Heart left ventricle (tissue), 13 donors: ENCODE results near the gene NDUFAF7.

Source experiments
- POLR2A ChIP-seq, 2 donors: fragments of 450-650 bp; IDR thresholded peaks; one replicate each; pipeline ENCODE4 v1.6.1; 2017; ENCODE audit warnings: antibody characterized with exemption in 2 of 2, mild to moderate bottlenecking in 2 of 2, moderate library complexity in 2 of 2
- TF ChIP-seq, protein P1 (sequence below), 12 donors: fragments of 200-600 bp; sonication (generic) in 4 of 12; IDR thresholded peaks; one replicate each; pipeline versions ENCODE4 v1.5.0 to v1.8.0; 2018 to 2022; ENCODE audit warnings: antibody characterized with exemption in 12 of 12, mild to moderate bottlenecking in 5 of 12
- donor health status: ischemic (EF 13 %, LVEDD 7.1; RV severe dilation, severe dysfunction).
- donor health status: DM: no; HTN: yes; CAD: no.
- donor health status: DM: no; HTN: no; CAD: no.
- donor health status: ischemic (EF 25% LVEDD 6.9; RV normal size, moderate dysfunction).
- donor health status: ischemic (EF 25% LVEDD 5.7; RV mildly dilated, moderate dysfunction).
- donor health status: ischemic (EF 35%, LVEDD 5.7; RV mildly dilated, moderate dysfunction).
- donor health status: nonischemic (EF 11% LVEDD 7.7; RV severe dilation, severe dysfunction).
- donor health status: DM: yes; HTN: yes; CAD: no.
- donor health status: PGD.
- donor health status: ischemic (EF 29% LVEDD 5.4; RV normal size, mild dysfunction).
- donor health status: nonischemic (EF 23%, LVEDD 6.1; RV moderate dilation, normal function).

DNA sequence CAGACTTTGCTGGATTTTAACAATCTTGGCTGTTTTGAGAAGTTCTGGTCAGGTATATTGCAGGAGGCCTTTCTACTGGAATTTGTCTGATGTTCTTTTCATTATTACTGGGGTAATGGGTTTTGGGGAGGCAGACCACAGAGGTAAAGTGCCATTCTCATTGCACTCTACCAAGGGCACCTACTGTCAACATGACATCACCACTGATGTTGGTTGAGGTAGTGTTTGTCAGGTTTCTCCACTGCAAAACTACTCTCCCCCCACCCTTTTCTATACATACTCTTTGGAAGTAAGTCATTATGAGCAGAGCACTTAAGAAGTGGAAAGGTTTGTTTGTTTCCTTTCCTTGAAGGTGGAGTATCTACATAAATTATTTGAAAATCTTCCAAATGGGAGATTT, 66.2 kb downstream of the NDUFAF7 start:
- TF ChIP-seq, protein P1, sequence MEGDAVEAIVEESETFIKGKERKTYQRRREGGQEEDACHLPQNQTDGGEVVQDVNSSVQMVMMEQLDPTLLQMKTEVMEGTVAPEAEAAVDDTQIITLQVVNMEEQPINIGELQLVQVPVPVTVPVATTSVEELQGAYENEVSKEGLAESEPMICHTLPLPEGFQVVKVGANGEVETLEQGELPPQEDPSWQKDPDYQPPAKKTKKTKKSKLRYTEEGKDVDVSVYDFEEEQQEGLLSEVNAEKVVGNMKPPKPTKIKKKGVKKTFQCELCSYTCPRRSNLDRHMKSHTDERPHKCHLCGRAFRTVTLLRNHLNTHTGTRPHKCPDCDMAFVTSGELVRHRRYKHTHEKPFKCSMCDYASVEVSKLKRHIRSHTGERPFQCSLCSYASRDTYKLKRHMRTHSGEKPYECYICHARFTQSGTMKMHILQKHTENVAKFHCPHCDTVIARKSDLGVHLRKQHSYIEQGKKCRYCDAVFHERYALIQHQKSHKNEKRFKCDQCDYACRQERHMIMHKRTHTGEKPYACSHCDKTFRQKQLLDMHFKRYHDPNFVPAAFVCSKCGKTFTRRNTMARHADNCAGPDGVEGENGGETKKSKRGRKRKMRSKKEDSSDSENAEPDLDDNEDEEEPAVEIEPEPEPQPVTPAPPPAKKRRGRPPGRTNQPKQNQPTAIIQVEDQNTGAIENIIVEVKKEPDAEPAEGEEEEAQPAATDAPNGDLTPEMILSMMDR (IDR thresholded peaks at IDR 0.05) = no peak
- TF ChIP-seq POLR2A (IDR thresholded peaks at IDR 0.05) = no peak
